Colonic mucosa (tissue), 4 donors: ENCODE data around the gene ABCA7. TPM values are rescaled to one million over a fixed set of nuclear protein-coding genes. Genes with fewer than 3 reads are reported as not detected.

Experiments used
- DNase-seq: peaks from one replicate; pipeline ENCODE4 v3.0.0-alpha.2; 2020
- H3K27ac ChIP-seq: fragments of 200-600 bp; one replicate; pipeline ENCODE4 v1.8.0; 2021
- H3K27me3 ChIP-seq: fragments of 200-600 bp; one replicate; pipeline ENCODE4 v1.8.0; 2021
- H3K36me3 ChIP-seq: fragments of 200-600 bp; one replicate; pipeline ENCODE4 v1.8.0; 2021
- H3K4me1 ChIP-seq: fragments of 200-600 bp; one replicate; pipeline ENCODE4 v1.8.0; 2021; ENCODE audit warnings: mild to moderate bottlenecking
- H3K4me3 ChIP-seq: fragments of 200-600 bp; one replicate; pipeline ENCODE4 v1.8.0; 2021
- H3K9ac ChIP-seq, 2 donors: one replicate each; pipeline ENCODE4 v1.7.0; 2013; ENCODE audit warnings: control low read depth in 2 of 2, low read depth in 2 of 2, low read length in 2 of 2
- H3K9me3 ChIP-seq: fragments of 200-600 bp; one replicate; pipeline ENCODE4 v1.8.0; 2021
- CTCF ChIP-seq: fragments of 200-600 bp; IDR thresholded peaks from one replicate; pipeline ENCODE4 v1.8.0; 2022; ENCODE audit warnings: antibody characterized with exemption, mild to moderate bottlenecking
- intact Hi-C: fragments of 100-400 bp; cut with DNase I; formaldehyde crosslinking; loops from one replicate; pipeline ENCODE4 v1.14.1; 2022
- total RNA-seq, 2 donors: library from RNA; stranded (reverse); fragmentation: NEBNext Ultra II Directional in 1 of 2; extraction: Animal tissue kit (Norgen Biotek cat#: 25700) in 1 of 2; gene quantifications; one replicate each; pipeline ENCODE4 v1.2.1, GENCODE V29; 2021
- donor health status: healthy.
- donor health status: DM: no; HTN: no; CAD: no.
- donor health status: DM: no; HTN: no; CAD: no.

ABCA7 gene
- total RNA-seq, 2 donors from 2014 or later: 23.9 to 31.6 TPM

DNA sequence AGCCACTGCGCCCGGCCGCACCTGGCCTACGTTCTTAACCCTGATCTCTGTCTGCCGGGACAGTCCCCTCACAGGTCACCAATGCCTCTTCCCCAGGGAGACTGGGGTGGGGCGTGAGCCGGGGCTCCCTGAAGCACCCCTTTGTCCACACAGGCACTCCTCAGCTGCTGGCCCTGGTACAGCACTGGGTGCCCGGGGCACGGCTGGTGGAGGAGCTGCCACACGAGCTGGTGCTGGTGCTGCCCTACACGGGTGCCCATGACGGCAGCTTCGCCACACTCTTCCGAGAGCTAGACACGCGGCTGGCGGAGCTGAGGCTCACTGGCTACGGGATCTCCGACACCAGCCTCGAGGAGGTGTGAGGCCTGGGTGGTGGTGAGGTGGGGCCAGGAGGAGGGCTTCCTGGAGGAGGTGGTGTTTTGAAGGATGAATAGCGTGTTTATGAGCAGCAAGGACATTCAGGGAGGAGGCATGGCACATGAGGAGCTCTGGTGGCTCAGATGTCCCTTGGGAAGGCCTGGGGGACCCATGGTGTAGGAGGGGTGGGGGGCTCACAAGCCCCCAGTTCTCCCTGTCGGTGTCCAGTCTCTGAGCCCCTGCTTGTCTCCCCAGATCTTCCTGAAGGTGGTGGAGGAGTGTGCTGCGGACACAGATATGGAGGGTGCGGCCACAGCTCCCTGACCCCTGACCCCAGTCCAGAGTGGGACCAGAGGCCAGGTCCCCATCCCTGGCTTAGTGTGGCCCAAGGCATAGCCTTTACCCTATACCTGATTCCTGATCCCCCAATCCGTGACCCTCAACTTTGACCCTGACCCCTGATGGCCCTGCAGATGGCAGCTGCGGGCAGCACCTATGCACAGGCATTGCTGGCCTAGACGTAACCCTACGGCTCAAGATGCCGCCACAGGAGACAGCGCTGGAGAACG, 13.5 kb downstream of the ABCA7 start:
- no peak overlapping the region for H3K9ac ChIP-seq
- no peaks in the 10 kb centered on the region for H3K9me3 ChIP-seq
- no peak overlapping the region for H3K4me3 ChIP-seq
- no peak for TF ChIP-seq CTCF
- H3K27ac ChIP-seq: no peak overlapping the region
- no peaks in the 10 kb centered on the region for H3K27me3 ChIP-seq
- DNase-seq: no peak
- no peaks in the 10 kb centered on the region for H3K36me3 ChIP-seq
- H3K4me1 ChIP-seq: no peaks in the 10 kb centered on the region
- intact Hi-C loops: no loop called here

DNA sequence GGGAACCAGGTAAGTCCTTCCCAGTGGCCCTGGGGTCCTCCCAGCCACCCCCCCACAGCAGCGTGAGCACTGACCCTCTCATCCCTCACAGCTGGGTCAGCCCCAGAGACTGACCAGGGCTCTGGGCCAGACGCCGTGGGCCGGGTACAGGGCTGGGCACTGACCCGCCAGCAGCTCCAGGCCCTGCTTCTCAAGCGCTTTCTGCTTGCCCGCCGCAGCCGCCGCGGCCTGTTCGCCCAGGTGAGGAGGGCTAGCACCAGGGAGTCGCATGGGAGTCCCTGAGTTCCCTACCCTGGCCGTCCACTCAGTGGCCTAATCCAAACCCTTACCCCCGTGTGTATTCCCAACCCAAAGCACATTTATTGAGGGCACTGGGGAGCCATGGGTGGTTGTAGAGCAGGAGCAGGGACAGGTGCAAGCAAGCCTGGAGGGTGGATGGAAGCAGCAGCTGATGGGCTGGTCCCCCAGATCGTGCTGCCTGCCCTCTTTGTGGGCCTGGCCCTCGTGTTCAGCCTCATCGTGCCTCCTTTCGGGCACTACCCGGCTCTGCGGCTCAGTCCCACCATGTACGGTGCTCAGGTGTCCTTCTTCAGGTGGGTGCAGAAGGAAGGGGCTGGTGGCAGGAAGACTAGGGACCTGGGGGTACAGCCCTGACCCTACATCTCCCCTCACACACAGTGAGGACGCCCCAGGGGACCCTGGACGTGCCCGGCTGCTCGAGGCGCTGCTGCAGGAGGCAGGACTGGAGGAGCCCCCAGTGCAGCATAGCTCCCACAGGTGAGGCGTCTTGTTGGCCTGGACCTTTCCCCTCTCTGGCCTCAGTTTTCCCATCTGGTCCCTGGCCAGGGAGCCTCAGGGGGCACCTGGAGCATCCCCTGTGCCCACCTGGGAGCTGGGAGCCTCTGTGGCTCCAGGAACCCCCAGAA, 14.5 kb downstream of the ABCA7 start:
- Histone ChIP-seq H3K27me3 (no peaks in the 10 kb centered on the region), H3K27ac (no peak overlapping the region), H3K36me3 (no peaks in the 10 kb centered on the region), H3K4me1 (no peaks in the 10 kb centered on the region), H3K4me3 (no peak overlapping the region), H3K9ac (no peak overlapping the region), H3K9me3 (no peaks in the 10 kb centered on the region)
- TF ChIP-seq CTCF: no peak
- intact Hi-C loops: no loop called here
- DNase-seq: no peak

- no peaks in the 10 kb centered on the region for H3K36me3 ChIP-seq
- no peaks in the 10 kb centered on the region for H3K4me1 ChIP-seq
- no peaks in the 10 kb centered on the region for H3K27me3 ChIP-seq
- H3K9ac ChIP-seq: no peak overlapping the region
- H3K9me3 ChIP-seq: no peaks in the 10 kb centered on the region
- DNase-seq: no peak
- TF ChIP-seq CTCF: no peak
- H3K4me3 ChIP-seq: no peak overlapping the region
- no peak overlapping the region for H3K27ac ChIP-seq
- intact Hi-C loops: no loop called here
Measured at GRCh38 chr19:1055028-1055425, 15.1 kb downstream of the ABCA7 start.

DNA sequence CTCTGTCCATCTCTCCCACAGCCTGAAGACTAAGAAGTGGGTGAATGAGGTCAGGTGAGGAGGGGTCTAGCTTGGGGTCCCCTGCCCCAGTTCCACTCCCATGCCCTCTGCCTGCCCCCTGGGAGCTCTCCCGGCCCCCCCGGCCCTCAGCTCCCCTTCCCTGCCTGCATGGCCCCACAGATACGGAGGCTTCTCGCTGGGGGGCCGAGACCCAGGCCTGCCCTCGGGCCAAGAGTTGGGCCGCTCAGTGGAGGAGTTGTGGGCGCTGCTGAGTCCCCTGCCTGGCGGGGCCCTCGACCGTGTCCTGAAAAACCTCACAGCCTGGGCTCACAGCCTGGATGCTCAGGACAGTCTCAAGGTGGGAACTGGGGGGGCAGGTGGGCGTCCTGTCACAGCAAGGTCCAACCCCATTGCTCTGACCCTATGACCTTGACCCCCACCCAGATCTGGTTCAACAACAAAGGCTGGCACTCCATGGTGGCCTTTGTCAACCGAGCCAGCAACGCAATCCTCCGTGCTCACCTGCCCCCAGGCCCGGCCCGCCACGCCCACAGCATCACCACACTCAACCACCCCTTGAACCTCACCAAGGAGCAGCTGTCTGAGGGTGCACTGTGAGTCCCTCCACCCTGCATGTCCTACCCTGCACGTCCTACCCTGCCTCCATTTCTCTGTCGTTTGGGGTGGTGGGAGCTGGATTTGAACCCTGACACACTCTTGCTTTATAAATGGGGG, 16.1 kb downstream of the ABCA7 start:
- H3K9me3 ChIP-seq: no peaks in the 10 kb centered on the region
- no peaks in the 10 kb centered on the region for H3K27me3 ChIP-seq
- no peak overlapping the region for H3K27ac ChIP-seq
- H3K36me3 ChIP-seq: no peaks in the 10 kb centered on the region
- TF ChIP-seq CTCF: no peak
- intact Hi-C loops: no loop called here
- no peaks in the 10 kb centered on the region for H3K4me1 ChIP-seq
- no peak for DNase-seq
- no peak overlapping the region for H3K4me3 ChIP-seq
- H3K9ac ChIP-seq: no peak overlapping the region
